Activated naive CD8-positive, alpha-beta T cell treated with anti-CD3 and anti-CD28 coated beads, Interleukin-2, amount 50 U/mL, for 24 hours (primary cell): ENCODE measurements around the gene SSBP3.

Source experiments
- ATAC-seq: fragments of 150-1000 bp; cut with Tn5 transposase; one replicate; pipeline ENCODE4 v1.10.0; 2021
- DNase-seq: peaks from one replicate; pipeline ENCODE4 v3.0.0; 2021
- H3K27ac Mint-ChIP-seq: one replicate; pipeline ENCODE4 v1.8.0; 2021; ENCODE audit warnings: mild to moderate bottlenecking, mixed read lengths
- H3K27me3 Mint-ChIP-seq: one replicate; pipeline ENCODE4 v1.8.0; 2021; ENCODE audit warnings: mixed read lengths
- H3K36me3 Mint-ChIP-seq: one replicate; pipeline ENCODE4 v1.8.0; 2021; ENCODE audit warnings: low read depth, mixed read lengths
- H3K4me1 Mint-ChIP-seq: one replicate; pipeline ENCODE4 v1.8.0; 2021; ENCODE audit warnings: mixed read lengths
- H3K4me3 Mint-ChIP-seq: one replicate; pipeline ENCODE4 v1.8.0; 2021; ENCODE audit warnings: mild to moderate bottlenecking, moderate library complexity, mixed read lengths
- H3K9me3 Mint-ChIP-seq: one replicate; pipeline ENCODE4 v1.8.0; 2021; ENCODE audit warnings: mixed read lengths

Gene SSBP3

DNA sequence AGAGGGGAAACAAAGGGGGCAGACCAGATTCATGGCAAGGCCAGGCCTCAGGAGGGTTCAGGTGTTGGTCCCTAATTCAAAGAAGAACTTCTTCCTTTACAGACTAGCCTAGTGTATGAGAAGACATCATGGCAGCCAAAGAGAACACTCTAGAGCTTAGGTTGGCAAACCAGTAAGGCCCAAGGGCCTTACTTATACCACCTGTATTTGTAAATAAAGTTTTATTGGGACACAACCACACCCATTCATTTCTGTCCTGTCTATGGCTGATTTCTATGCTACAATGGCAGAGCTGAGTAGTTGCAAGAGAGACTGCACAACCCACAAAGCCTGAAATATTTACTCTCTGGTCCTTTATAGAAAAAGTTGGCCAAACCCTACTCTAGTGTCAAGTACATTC lies 42.3 kb downstream of the SSBP3 start:
- Mint-ChIP-seq H3K27me3 (no peaks in the 10 kb centered on the region), H3K4me1 (peaks cover 53% of the 10 kb centered on the region), H3K9me3 (no peaks in the 10 kb centered on the region), H3K4me3 (no peak overlapping the region), H3K27ac (no peak overlapping the region), H3K36me3 (peaks cover under 1% of the 10 kb centered on the region)
- DNase-seq (no peak), ATAC-seq (no peak)

DNA sequence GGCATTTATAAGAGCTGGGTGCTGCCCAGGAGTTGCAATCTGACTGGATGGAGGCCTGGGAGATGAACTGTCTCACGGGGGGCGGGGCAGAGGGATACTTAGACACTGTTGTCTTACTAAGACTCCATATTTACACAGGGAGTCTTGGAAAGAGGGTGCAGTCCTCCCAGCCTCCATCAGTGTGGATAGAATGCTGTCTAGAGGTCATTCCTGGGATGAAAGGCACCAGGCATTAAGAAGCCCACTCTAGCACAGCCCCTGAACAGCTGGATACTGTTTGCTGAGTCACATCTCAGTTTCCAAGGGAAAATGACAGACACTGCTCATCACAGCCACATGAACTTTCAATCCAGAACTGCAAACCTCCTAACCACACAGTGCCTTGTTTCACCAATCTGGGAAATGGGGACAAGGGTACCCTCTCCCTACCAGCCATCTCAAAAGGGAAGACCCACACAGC lies 43.3 kb downstream of the SSBP3 start:
- no peak overlapping the region for H3K4me3 Mint-ChIP-seq
- H3K27ac Mint-ChIP-seq: no peak overlapping the region
- peaks cover 57% of the 10 kb centered on the region for H3K4me1 Mint-ChIP-seq
- ATAC-seq (no peak), DNase-seq (no peak)
- no peaks in the 10 kb centered on the region for H3K9me3 Mint-ChIP-seq
- H3K36me3 Mint-ChIP-seq: peaks cover 4% of the 10 kb centered on the region
- H3K27me3 Mint-ChIP-seq: no peaks in the 10 kb centered on the region

DNA sequence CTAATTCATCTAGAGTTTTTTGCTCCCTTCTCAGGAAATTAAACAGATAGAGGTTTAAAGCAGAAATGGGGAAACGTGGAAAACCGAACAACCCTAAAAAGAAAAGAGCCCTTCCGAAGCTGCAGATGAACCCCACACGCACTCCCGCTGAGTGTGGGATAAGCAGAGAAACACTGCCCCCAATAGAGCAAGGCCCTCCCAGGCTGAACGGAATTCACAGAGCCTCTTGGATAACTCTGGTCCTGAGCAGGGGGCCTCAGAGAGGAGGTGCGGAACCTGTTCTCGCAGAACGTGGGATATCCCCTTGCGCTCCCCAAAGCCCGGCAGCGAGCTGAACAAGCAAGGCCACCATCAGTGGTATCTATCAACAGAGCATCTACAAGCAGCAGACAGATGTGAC lies 44.9 kb downstream of the SSBP3 start:
- H3K4me3 Mint-ChIP-seq: no peak overlapping the region
- H3K4me1 Mint-ChIP-seq: peaks cover 69% of the 10 kb centered on the region
- ATAC-seq (no peak), DNase-seq (no peak)
- H3K27me3 Mint-ChIP-seq: no peaks in the 10 kb centered on the region
- no peak overlapping the region for H3K27ac Mint-ChIP-seq
- peaks cover 7% of the 10 kb centered on the region for H3K36me3 Mint-ChIP-seq
- H3K9me3 Mint-ChIP-seq: no peaks in the 10 kb centered on the region

DNA sequence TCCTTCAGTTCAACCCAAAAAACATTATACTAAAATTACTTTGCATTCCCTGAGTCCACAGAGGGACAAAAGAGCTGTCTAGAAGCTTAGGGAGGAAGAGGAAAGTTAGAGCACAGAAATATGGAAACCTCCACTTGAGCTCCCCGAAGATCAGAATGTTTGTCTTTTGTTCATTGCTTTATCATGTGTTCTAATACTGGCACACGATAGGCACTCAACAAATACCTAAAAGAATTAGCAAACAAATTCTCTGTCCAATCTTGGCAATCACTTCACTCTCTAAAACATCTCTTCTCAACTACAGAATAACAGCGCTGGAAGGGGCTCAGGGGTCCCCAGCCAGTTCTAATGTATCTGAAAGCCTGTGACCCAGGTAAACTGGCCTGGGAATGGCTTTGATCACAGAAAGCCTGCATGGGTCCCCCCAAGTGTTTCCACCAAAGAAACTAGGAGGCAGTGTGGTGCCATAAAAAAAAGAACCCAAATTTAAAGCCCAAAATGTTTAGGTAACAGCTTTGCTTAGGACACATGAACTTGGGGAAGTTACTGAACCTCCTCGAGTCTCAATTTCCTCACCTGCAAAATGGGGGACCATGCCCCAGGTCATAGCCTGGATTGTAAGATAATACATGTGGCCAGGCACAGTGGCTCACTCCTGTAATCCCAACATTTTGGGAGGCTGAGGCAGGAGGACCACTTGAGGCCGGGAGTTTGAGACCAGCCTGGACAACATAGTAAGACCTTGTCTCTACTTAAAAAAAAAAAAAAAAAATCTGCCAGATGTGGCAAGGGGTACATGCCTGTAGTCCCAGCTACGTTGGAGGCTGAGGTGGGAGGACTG lies 45.8 kb downstream of the SSBP3 start:
- Mint-ChIP-seq H3K27me3 (no peaks in the 10 kb centered on the region), H3K4me3 (no peak overlapping the region), H3K36me3 (peaks cover 7% of the 10 kb centered on the region), H3K4me1 (peaks cover 76% of the 10 kb centered on the region), H3K27ac (no peak overlapping the region), H3K9me3 (no peaks in the 10 kb centered on the region)
- ATAC-seq (no peak), DNase-seq (no peak)

DNA sequence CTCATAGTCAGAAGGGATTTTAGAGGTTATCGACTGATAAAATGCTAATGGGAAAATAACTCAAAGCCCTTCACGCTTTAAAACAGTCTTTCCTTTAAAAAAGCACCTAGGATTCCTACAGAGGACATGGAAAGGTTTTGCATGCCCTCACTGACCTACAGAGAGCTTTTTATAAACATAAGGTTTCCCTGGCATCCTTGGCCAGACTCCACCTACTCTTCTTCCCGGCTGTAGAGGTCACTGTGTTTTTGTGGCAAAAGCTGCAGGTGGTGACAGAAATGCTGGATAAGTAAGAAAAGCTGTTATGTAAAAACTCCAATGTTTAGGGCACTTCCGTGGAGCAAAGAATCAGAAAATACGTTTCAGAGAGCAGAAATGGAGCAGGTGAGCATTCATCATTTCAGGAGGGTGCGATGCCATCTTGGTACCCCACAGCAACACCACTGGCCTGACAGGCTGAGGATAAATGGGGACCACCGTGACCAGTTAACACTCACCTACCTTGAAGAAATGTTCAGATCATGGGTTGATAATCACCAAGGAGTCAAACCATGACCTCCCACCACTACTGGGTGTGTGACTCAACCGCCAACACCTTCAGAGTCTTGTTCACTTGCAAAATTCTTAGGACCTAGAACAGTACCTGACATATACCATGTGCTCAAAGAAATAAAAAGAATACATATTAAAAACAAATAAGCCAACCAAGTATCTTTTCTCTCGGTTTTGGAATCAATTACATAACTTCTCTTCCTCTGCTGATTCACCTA lies 46.6 kb downstream of the SSBP3 start:
- no peak overlapping the region for H3K4me3 Mint-ChIP-seq
- H3K9me3 Mint-ChIP-seq: no peaks in the 10 kb centered on the region
- DNase-seq (peak; percentile 26), ATAC-seq (peak; percentile 77)
- H3K27me3 Mint-ChIP-seq: no peaks in the 10 kb centered on the region
- peaks cover 84% of the 10 kb centered on the region for H3K4me1 Mint-ChIP-seq
- H3K36me3 Mint-ChIP-seq: peaks cover 7% of the 10 kb centered on the region
- H3K27ac Mint-ChIP-seq: peak overlapping the region; percentile 39

DNA sequence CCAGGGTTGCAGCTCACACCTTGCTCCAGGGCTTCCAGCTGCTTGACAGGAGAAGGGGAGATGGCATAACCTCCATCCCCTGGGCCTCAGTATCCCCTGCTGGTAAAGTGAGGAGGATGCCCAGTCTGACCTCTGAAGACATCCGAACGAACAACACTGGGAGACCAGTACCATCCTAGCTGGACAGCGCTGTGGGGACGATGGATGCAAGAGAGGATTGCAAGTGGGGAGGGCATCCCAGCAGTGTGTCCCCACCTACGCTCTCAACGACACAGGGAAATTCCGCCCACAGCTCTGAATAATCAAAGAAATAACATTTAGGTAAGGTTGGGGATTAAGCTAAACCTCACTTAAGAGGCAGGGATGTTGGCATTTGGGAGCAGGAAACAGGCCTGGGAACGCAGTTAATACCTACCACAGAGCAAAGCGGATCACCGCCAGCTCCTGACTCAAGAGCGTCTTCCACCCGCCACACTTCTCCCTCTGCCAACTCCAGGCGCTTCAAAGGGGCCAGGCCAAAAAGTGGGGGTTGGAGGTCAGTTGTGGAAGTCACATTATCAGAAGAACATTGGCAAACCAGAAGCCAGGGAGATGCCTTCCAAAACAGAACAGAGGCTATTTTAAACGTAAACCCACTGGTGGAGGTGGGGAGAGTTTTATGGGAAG lies 47.6 kb downstream of the SSBP3 start:
- H3K4me3 Mint-ChIP-seq: no peak overlapping the region
- no peak overlapping the region for H3K27ac Mint-ChIP-seq
- ATAC-seq (no peak), DNase-seq (no peak)
- peaks cover 7% of the 10 kb centered on the region for H3K36me3 Mint-ChIP-seq
- peaks cover 86% of the 10 kb centered on the region for H3K4me1 Mint-ChIP-seq
- H3K9me3 Mint-ChIP-seq: no peaks in the 10 kb centered on the region
- H3K27me3 Mint-ChIP-seq: no peaks in the 10 kb centered on the region

DNA sequence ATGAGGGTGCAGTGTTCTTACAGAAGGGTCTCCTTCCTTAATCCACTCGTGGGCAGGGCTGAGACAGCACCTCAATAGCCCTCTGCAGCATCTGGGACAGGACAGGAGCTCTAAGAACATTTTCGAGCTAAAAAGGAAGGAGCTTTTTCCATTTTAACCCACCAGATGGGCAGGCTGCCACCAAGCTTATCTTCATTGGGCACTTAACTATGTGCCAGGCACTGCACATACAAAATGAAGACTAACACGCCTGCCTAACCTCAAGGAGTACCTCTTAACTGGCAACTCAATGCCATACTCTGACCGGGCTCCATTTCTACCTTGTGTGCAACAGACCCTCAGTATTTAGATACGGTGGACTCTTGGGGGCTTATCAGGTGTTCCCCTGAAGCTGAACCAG lies 48.2 kb downstream of the SSBP3 start:
- H3K27me3 Mint-ChIP-seq: no peaks in the 10 kb centered on the region
- H3K4me3 Mint-ChIP-seq: no peak overlapping the region
- peaks cover 7% of the 10 kb centered on the region for H3K36me3 Mint-ChIP-seq
- DNase-seq (no peak), ATAC-seq (no peak)
- no peak overlapping the region for H3K27ac Mint-ChIP-seq
- H3K4me1 Mint-ChIP-seq: peaks cover 82% of the 10 kb centered on the region
- H3K9me3 Mint-ChIP-seq: no peaks in the 10 kb centered on the region

DNA sequence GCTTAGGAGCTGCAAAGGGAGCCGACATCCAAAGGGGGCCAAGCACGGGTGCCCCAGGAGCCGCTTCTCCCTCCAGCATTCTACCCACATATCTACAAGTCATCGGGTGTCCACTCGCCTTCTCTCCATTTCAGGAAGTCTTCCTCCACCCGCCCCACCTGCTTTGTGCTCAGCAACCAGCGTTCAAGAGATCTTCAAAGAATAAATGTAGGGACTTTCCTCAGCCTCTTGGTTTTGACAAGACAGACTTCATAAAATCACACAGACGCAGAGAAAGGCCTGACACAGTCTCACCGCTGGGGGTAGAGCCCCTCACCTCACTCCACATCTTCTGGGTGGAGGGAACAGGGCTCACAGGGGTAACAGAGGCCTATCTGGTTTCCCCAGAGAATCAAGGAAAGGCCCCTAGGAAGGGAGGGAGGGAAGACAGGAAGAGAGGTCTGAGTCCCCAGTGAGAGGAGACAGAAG lies 49.5 kb downstream of the SSBP3 start:
- H3K9me3 Mint-ChIP-seq: no peaks in the 10 kb centered on the region
- peak overlapping the region; percentile 73 for H3K27ac Mint-ChIP-seq
- ATAC-seq: peak; percentile 63

DNA sequence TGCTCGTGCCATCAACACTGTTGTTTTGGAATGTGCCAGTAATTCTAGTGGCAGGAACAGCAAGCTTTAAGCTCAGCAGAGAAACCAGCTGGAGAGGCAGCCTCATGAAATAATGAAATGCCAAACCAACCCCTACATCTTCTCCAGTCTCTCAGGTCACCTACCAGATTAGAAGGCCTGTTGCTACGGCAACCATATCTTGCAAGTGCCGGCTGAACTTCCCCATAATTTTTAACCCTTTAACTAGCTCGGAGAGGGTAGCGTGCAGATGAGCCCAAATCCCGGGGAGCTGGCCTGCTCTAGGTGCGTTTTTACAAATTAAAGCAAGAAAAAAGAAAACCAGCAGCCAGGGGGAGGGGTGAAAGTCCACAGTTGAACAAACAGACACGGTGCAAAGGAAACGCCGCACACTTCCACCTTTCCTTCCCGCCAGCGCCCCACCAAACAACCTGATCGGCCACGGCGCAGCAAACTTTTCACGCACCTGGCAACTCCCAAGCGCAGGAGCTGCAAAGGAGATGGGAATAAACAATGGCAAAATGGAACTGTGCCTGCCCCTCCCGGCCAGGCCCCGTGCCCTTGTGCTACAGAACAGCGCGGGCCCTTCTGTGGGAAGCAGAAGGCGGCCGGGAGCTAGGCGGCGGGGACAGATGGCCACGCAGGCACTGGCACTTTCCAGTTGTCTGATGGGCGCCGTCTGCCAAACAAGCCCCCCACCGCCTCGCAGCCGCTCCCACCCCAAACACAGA lies 50.1 kb downstream of the SSBP3 start:
- H3K4me1 Mint-ChIP-seq: peaks cover 75% of the 10 kb centered on the region
- no peaks in the 10 kb centered on the region for H3K27me3 Mint-ChIP-seq
- peak overlapping the region; percentile 68 for H3K4me3 Mint-ChIP-seq
- H3K27ac Mint-ChIP-seq: no peak overlapping the region
- DNase-seq: no peak
- no peaks in the 10 kb centered on the region for H3K9me3 Mint-ChIP-seq
- no peak for ATAC-seq
- H3K36me3 Mint-ChIP-seq: peaks cover 7% of the 10 kb centered on the region

More for the DNA sequence above, 49.5 kb downstream of the SSBP3 start:
- Mint-ChIP-seq H3K36me3 (peaks cover 7% of the 10 kb centered on the region), H3K27me3 (no peaks in the 10 kb centered on the region), H3K4me1 (peaks cover 76% of the 10 kb centered on the region), H3K4me3 (peak overlapping the region; percentile 68)
- DNase-seq: peak; percentile 15

DNA sequence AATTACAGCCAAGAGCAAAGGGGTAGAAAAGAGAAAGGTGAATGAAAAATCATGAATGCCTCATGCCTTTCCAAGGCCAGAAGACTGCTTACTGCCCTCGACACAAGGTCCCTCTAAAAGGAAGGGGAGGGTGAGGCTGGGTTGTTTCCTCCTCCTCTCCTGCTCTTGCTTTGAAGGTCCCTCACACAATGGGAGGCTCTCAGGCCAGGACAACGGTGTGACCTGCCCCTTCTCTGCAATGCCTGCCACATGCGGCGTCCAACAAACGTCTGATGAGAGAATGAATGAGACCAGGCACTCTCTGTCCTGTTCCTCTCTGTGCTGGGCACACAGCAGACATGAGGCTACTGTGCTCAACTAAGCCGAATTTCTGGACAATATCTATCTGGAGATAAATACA lies 51.3 kb downstream of the SSBP3 start:
- Mint-ChIP-seq H3K27ac (no peak overlapping the region), H3K4me3 (no peak overlapping the region)
- no peak for DNase-seq

DNA sequence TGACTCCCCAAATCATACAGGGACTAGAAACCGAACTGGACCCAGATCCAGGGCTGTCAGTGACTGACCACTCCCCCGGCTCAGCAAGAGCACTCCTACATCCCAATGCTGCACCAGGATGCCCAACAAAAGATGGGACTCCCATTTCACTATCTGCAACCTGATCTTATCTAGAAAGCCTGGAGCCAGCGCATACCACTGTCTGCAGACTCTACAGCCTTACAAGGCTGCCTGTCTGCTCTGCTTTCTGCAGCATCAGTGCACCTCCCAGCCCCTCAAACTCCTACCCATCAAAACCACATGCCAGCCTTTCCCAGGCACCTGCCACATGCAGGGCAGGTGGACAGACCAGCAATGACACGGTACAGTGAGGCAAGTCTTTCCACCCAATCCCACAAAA lies 52.2 kb downstream of the SSBP3 start:
- ATAC-seq (no peak), DNase-seq (no peak)
- Mint-ChIP-seq H3K27ac (no peak overlapping the region), H3K36me3 (peaks cover 7% of the 10 kb centered on the region), H3K4me1 (peaks cover 59% of the 10 kb centered on the region), H3K27me3 (no peaks in the 10 kb centered on the region), H3K9me3 (no peaks in the 10 kb centered on the region), H3K4me3 (no peak overlapping the region)

More for the DNA sequence above, 51.3 kb downstream of the SSBP3 start:
- Mint-ChIP-seq H3K27me3 (no peaks in the 10 kb centered on the region), H3K36me3 (peaks cover 7% of the 10 kb centered on the region), H3K9me3 (no peaks in the 10 kb centered on the region), H3K4me1 (peaks cover 69% of the 10 kb centered on the region)
- no peak for ATAC-seq

DNA sequence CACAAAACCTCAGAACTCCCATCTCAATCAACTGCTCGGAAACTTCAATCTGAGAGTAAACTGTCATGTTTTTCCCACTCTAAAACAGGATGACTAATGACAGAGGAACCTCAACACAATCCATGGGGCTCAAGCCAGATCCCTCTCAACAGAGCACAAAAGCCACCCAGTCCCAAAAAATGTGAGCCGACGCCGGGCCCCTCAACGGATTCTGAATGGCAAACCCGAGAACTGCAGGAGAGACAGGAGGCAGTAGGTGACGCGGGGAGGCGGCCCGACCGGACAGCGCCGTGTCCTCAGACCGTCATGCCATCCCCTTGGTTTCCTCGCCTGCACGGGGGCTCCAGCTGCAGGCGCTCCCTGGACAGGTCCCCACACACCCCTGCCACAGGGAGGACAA lies 53.4 kb downstream of the SSBP3 start:
- H3K9me3 Mint-ChIP-seq: no peaks in the 10 kb centered on the region
- no peaks in the 10 kb centered on the region for H3K27me3 Mint-ChIP-seq
- no peak overlapping the region for H3K4me3 Mint-ChIP-seq
- DNase-seq (no peak), ATAC-seq (no peak)
- H3K27ac Mint-ChIP-seq: no peak overlapping the region
- H3K36me3 Mint-ChIP-seq: peaks cover 2% of the 10 kb centered on the region
- H3K4me1 Mint-ChIP-seq: peaks cover 53% of the 10 kb centered on the region

DNA sequence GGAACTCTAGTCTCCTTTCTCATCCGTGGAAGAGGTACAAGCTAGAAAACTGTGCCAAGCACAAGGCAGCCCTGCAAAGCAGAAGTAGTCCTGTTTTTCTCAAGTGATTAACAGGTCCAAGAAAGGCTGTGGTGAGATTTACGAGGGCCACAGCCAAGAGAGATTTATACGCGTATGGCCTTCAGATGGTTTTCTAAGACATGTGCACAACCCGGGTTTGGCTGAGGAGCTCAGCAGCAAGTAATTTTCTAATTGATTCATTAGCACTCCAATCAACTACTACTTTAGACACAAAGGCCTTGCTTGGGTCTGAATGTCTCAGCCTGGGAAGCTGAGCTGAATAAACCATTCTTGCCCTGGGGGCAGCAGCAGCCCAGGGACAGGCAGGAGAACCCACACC lies 55.8 kb downstream of the SSBP3 start:
- no peaks in the 10 kb centered on the region for H3K36me3 Mint-ChIP-seq
- no peaks in the 10 kb centered on the region for H3K9me3 Mint-ChIP-seq
- no peak overlapping the region for H3K27ac Mint-ChIP-seq
- DNase-seq (no peak), ATAC-seq (no peak)
- no peak overlapping the region for H3K4me3 Mint-ChIP-seq
- peaks cover 32% of the 10 kb centered on the region for H3K4me1 Mint-ChIP-seq
- H3K27me3 Mint-ChIP-seq: no peaks in the 10 kb centered on the region

DNA sequence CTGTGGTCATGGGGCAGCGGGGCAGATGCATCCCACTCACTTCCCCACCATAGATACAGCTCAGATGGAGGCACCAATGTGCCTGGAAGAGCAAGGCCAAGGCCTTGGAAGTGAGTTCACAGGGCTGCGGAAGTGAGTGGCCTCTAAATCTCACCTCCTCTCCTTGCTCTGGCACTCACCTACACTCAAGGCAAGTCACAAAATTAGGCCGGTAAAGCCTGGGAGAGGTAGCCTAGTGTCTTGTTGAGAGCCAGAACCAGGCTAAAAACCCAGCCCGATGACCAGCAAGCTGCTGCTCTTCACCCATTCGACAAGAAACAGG lies 57.5 kb downstream of the SSBP3 start:
- H3K36me3 Mint-ChIP-seq: peaks cover 3% of the 10 kb centered on the region
- H3K27me3 Mint-ChIP-seq: no peaks in the 10 kb centered on the region
- peaks cover 25% of the 10 kb centered on the region for H3K4me1 Mint-ChIP-seq
- H3K4me3 Mint-ChIP-seq: no peak overlapping the region
- H3K9me3 Mint-ChIP-seq: no peaks in the 10 kb centered on the region
- H3K27ac Mint-ChIP-seq: no peak overlapping the region
- ATAC-seq (no peak), DNase-seq (no peak)
